Astrocyte (in vitro differentiated cells and primary cell): ENCODE data around the gene ZFAND2A. TPM values are rescaled to one million over a fixed set of nuclear protein-coding genes. Genes with fewer than 3 reads are reported as not detected.

Source experiments
- DNase-seq: peaks from one replicate; pipeline ENCODE4 v3.0.0-alpha.2; 2010; ENCODE audit warnings: low read depth
- FAIRE-seq: peaks from 2 replicates; lab custom pipeline; 2011; peaks lifted over from hg19 to GRCh38; lab: Jason Lieb, UNC
- H2AFZ ChIP-seq: 2 replicates; pipeline ENCODE4 v1.6.0; 2012; ENCODE audit warnings: low read depth, low read length, inconsistent platforms
- H3K27ac ChIP-seq: 2 replicates; pipeline ENCODE4 v1.5.1; 2011; ENCODE audit warnings: low read depth, low read length, inconsistent platforms
- H3K27me3 ChIP-seq: 2 replicates; pipeline ENCODE4 v1.6.0; 2011; ENCODE audit warnings: low read length, inconsistent platforms; ENCODE audit not compliant: insufficient read depth
- H3K36me3 ChIP-seq: 2 replicates; pipeline ENCODE4 v1.5.1; 2011; ENCODE audit warnings: low read length, inconsistent platforms; ENCODE audit not compliant: insufficient read depth
- H3K4me1 ChIP-seq: 2 replicates; pipeline ENCODE4 v1.5.1; 2011; ENCODE audit warnings: low read length, inconsistent platforms; ENCODE audit not compliant: insufficient read depth
- H3K4me2 ChIP-seq: 2 replicates; pipeline ENCODE4 v1.6.0; 2012; ENCODE audit warnings: low read length, inconsistent platforms
- H3K4me3 ChIP-seq: 2 replicates; pipeline ENCODE4 v1.5.1; 2011; ENCODE audit warnings: low read depth, mild to moderate bottlenecking, low read length, inconsistent platforms; ENCODE audit not compliant: insufficient read depth
- H3K79me2 ChIP-seq: 2 replicates; pipeline ENCODE4 v1.6.0; 2012; ENCODE audit warnings: mild to moderate bottlenecking, low read length, inconsistent platforms; ENCODE audit not compliant: insufficient read depth
- H3K9ac ChIP-seq: 2 replicates; pipeline ENCODE4 v1.6.0; 2012; ENCODE audit warnings: mild to moderate bottlenecking, low read length, inconsistent platforms
- H3K9me3 ChIP-seq: 2 replicates; pipeline ENCODE4 v1.5.1; 2012; ENCODE audit warnings: low read depth, mild to moderate bottlenecking, low read length, inconsistent platforms; ENCODE audit not compliant: insufficient read depth
- H4K20me1 ChIP-seq: 2 replicates; pipeline ENCODE4 v1.6.0; 2012; ENCODE audit warnings: low read length, inconsistent platforms; ENCODE audit not compliant: insufficient read depth
- H3K27ac Mint-ChIP-seq: one replicate; pipeline ENCODE4 v1.8.0; 2021; ENCODE audit warnings: mild to moderate bottlenecking, mixed read lengths; ENCODE audit not compliant: unreplicated experiment
- H3K27me3 Mint-ChIP-seq: one replicate; pipeline ENCODE4 v1.8.0; 2021; ENCODE audit warnings: low read depth, mixed read lengths; ENCODE audit not compliant: unreplicated experiment
- H3K36me3 Mint-ChIP-seq: one replicate; pipeline ENCODE4 v1.8.0; 2021; ENCODE audit warnings: low read depth, mixed read lengths; ENCODE audit not compliant: unreplicated experiment
- H3K4me1 Mint-ChIP-seq: one replicate; pipeline ENCODE4 v1.8.0; 2021; ENCODE audit warnings: low read depth, mixed read lengths; ENCODE audit not compliant: unreplicated experiment
- H3K4me3 Mint-ChIP-seq: one replicate; pipeline ENCODE4 v1.8.0; 2021; ENCODE audit warnings: mild to moderate bottlenecking, moderate library complexity, mixed read lengths; ENCODE audit not compliant: unreplicated experiment
- H3K9me3 Mint-ChIP-seq: one replicate; pipeline ENCODE4 v1.8.0; 2021; ENCODE audit warnings: mild to moderate bottlenecking, mixed read lengths; ENCODE audit not compliant: unreplicated experiment
- EZH2 ChIP-seq: IDR thresholded peaks from 2 replicates; pipeline ENCODE4 v1.6.1; 2012; ENCODE audit warnings: mild to moderate bottlenecking, low read length, inconsistent platforms; ENCODE audit not compliant: insufficient read depth
- total RNA-seq: library from RNA; stranded (reverse); gene quantifications from 2 replicates; pipeline ENCODE4 v1.2.1, GENCODE V29; 2021
- TF ChIP-seq, protein P1 (sequence below): IDR thresholded peaks from 2 replicates; pipeline ENCODE4 v1.5.1; 2011; ENCODE audit warnings: low read depth, mild to moderate bottlenecking, inconsistent platforms, low read length, moderate library complexity; ENCODE audit not compliant: insufficient read depth

ZFAND2A gene
- total RNA-seq, 1 donor from 2014 or later: 45.5 TPM

- peaks cover 38% of the 10 kb centered on the region for H4K20me1 ChIP-seq
- DNase-seq: no peak
- FAIRE-seq: no peak
- peaks cover 20% of the 10 kb centered on the region for H3K4me1 ChIP-seq
- no peaks in the 10 kb centered on the region for H3K27me3 ChIP-seq
- peaks cover 5% of the 10 kb centered on the region for H3K36me3 ChIP-seq
- H3K27ac ChIP-seq: no peak overlapping the region
- H3K9ac ChIP-seq: no peak overlapping the region
- peaks cover 14% of the 10 kb centered on the region for H3K4me1 Mint-ChIP-seq
- no peak overlapping the region for H2AFZ ChIP-seq
- no peak overlapping the region for H3K4me3 ChIP-seq
- H3K9me3 ChIP-seq: no peaks in the 10 kb centered on the region
- H3K36me3 Mint-ChIP-seq: peaks cover 11% of the 10 kb centered on the region
- peak overlapping the region; percentile 34 for H3K4me3 Mint-ChIP-seq
- H3K27ac Mint-ChIP-seq: no peak overlapping the region
- no peaks in the 10 kb centered on the region for H3K9me3 Mint-ChIP-seq
- peaks cover 24% of the 10 kb centered on the region for H3K79me2 ChIP-seq
- TF ChIP-seq EZH2: no peak
- TF ChIP-seq, protein P1, sequence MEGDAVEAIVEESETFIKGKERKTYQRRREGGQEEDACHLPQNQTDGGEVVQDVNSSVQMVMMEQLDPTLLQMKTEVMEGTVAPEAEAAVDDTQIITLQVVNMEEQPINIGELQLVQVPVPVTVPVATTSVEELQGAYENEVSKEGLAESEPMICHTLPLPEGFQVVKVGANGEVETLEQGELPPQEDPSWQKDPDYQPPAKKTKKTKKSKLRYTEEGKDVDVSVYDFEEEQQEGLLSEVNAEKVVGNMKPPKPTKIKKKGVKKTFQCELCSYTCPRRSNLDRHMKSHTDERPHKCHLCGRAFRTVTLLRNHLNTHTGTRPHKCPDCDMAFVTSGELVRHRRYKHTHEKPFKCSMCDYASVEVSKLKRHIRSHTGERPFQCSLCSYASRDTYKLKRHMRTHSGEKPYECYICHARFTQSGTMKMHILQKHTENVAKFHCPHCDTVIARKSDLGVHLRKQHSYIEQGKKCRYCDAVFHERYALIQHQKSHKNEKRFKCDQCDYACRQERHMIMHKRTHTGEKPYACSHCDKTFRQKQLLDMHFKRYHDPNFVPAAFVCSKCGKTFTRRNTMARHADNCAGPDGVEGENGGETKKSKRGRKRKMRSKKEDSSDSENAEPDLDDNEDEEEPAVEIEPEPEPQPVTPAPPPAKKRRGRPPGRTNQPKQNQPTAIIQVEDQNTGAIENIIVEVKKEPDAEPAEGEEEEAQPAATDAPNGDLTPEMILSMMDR: no peak
- no peak overlapping the region for H3K4me2 ChIP-seq
- no peaks in the 10 kb centered on the region for H3K27me3 Mint-ChIP-seq
Measured at GRCh38 chr7:1124816-1125602, 35.0 kb downstream of the ZFAND2A start.

GRCh38 chr7:1124164-1124563 lies 35.8 kb downstream of the ZFAND2A start:
- H3K27me3 ChIP-seq: no peaks in the 10 kb centered on the region
- Mint-ChIP-seq H3K9me3 (no peaks in the 10 kb centered on the region), H3K27ac (peak overlapping the region; percentile 44), H3K4me3 (no peak overlapping the region), H3K4me1 (peaks cover 14% of the 10 kb centered on the region), H3K36me3 (peaks cover 10% of the 10 kb centered on the region), H3K27me3 (no peaks in the 10 kb centered on the region)
- peaks cover 20% of the 10 kb centered on the region for H3K4me1 ChIP-seq
- peak overlapping the region; percentile 57 for H3K9ac ChIP-seq
- H2AFZ ChIP-seq: no peak overlapping the region
- FAIRE-seq (no peak), DNase-seq (no peak)
- peaks cover 5% of the 10 kb centered on the region for H3K36me3 ChIP-seq
- peak overlapping the region; percentile 69 for H3K4me2 ChIP-seq
- peaks cover 36% of the 10 kb centered on the region for H4K20me1 ChIP-seq
- no peak for TF ChIP-seq EZH2
- TF ChIP-seq, protein P1: no peak
- H3K9me3 ChIP-seq: no peaks in the 10 kb centered on the region
- H3K79me2 ChIP-seq: peaks cover 24% of the 10 kb centered on the region
- no peak overlapping the region for H3K4me3 ChIP-seq
- H3K27ac ChIP-seq: peak overlapping the region; percentile 57

DNA sequence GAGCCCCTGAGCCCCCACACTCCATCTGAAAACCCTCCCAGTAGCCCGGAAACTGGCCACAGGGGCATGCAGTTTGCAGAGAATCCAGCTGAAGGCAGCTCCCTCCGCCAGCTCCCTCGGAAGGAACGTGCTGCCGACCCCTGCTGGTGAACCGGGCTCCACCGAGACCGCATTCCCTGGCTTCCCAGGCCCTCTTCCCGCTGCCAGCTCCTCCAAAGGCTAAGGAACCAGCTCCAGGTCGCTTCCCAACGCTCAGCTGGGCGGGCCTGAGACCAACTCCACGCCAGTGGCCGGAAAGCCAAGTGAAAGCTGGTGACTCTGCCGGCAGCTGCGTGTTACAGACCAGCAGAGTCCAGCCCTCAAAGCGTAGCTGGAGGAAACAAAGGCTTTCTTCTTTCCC lies 36.3 kb downstream of the ZFAND2A start:
- Histone ChIP-seq H3K9me3 (no peaks in the 10 kb centered on the region), H3K27me3 (no peaks in the 10 kb centered on the region), H3K4me3 (no peak overlapping the region), H3K4me1 (peaks cover 20% of the 10 kb centered on the region), H3K79me2 (peaks cover 24% of the 10 kb centered on the region), H3K9ac (peak overlapping the region; percentile 57), H3K27ac (peak overlapping the region; percentile 57), H2AFZ (peak overlapping the region; percentile 68), H3K36me3 (peaks cover 5% of the 10 kb centered on the region), H3K4me2 (peak overlapping the region; percentile 69), H4K20me1 (peaks cover 40% of the 10 kb centered on the region)
- H3K9me3 Mint-ChIP-seq: no peaks in the 10 kb centered on the region
- H3K27me3 Mint-ChIP-seq: no peaks in the 10 kb centered on the region
- H3K4me1 Mint-ChIP-seq: peaks cover 14% of the 10 kb centered on the region
- peak; percentile 73 for DNase-seq
- TF ChIP-seq EZH2: no peak
- TF ChIP-seq, protein P1: peak; percentile 53
- no peak overlapping the region for H3K4me3 Mint-ChIP-seq
- H3K27ac Mint-ChIP-seq: peak overlapping the region; percentile 44
- FAIRE-seq: no peak
- H3K36me3 Mint-ChIP-seq: peaks cover 10% of the 10 kb centered on the region
